Measurements from ENCODE around the gene SUSD1.

DNA sequence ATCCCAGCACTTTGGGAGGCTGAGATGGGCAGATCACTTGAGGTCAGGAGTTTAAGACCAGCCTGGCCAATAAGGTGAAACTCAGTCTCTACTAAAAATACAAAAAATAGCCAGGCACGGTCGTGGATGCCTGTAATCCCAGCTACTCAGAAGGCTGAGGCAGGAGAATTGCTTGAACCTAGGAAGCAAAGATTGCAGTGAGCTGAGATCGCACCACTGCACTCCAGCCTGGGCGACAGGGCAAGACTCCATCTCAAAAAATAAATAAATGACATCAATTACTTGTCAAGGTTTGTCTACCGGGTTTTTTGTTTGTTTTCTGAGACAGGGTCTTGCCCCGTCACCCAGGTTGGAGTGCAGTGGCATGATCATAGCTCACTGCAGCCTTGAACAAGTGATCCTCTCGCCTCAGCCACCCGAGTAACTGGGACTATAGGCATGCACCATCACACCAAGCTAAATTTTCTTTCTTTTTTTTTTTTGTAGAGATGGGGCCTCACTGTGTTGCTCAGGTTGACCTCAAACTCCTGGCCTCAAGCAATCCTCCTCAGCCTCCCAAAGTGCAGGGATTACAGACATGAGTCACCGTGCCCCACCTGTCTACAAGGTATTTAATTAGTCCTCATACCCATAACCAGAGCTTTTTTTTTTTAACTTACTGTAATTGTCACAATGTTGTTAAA lies 64.9 kb downstream of the SUSD1 start:
- TF ChIP-seq, protein P1, sequence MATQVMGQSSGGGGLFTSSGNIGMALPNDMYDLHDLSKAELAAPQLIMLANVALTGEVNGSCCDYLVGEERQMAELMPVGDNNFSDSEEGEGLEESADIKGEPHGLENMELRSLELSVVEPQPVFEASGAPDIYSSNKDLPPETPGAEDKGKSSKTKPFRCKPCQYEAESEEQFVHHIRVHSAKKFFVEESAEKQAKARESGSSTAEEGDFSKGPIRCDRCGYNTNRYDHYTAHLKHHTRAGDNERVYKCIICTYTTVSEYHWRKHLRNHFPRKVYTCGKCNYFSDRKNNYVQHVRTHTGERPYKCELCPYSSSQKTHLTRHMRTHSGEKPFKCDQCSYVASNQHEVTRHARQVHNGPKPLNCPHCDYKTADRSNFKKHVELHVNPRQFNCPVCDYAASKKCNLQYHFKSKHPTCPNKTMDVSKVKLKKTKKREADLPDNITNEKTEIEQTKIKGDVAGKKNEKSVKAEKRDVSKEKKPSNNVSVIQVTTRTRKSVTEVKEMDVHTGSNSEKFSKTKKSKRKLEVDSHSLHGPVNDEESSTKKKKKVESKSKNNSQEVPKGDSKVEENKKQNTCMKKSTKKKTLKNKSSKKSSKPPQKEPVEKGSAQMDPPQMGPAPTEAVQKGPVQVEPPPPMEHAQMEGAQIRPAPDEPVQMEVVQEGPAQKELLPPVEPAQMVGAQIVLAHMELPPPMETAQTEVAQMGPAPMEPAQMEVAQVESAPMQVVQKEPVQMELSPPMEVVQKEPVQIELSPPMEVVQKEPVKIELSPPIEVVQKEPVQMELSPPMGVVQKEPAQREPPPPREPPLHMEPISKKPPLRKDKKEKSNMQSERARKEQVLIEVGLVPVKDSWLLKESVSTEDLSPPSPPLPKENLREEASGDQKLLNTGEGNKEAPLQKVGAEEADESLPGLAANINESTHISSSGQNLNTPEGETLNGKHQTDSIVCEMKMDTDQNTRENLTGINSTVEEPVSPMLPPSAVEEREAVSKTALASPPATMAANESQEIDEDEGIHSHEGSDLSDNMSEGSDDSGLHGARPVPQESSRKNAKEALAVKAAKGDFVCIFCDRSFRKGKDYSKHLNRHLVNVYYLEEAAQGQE (IDR thresholded peaks at IDR 0.05; ENCODE audit: insufficient read depth in 1 of 2, low read depth in 2 of 2, low read length in 2 of 2): no peak
- TF ChIP-seq TAF1 (IDR thresholded peaks at IDR 0.05; ENCODE audit: borderline replicate concordance, insufficient read depth, low read length): no peak

Data from PFSK-1 (cell line).